GM12874 (cell line): ENCODE measurements around the gene PTPRD.

Source experiments
- CTCF ChIP-seq: IDR thresholded peaks from 2 replicates; pipeline ENCODE4 v1.5.1; 2011; ENCODE audit warnings: low read depth, mild to moderate bottlenecking, control low read depth, low read length, moderate library complexity; ENCODE audit not compliant: insufficient read depth

Gene PTPRD

GRCh38 chr9:8779478-8779877 lies 1833.3 kb downstream of the PTPRD start:
- TF ChIP-seq CTCF: no peak

GRCh38 chr9:8778356-8778755 lies 1834.4 kb downstream of the PTPRD start:
- no peak for TF ChIP-seq CTCF

- no peak for TF ChIP-seq CTCF
Measured at GRCh38 chr9:8772302-8772701, 1840.5 kb downstream of the PTPRD start.

GRCh38 chr9:8769153-8769552 lies 1843.6 kb downstream of the PTPRD start:
- no peak for TF ChIP-seq CTCF

- no peak for TF ChIP-seq CTCF
Measured at GRCh38 chr9:8766096-8766495, 1846.7 kb downstream of the PTPRD start.

GRCh38 chr9:8764051-8764450 lies 1848.8 kb downstream of the PTPRD start:
- TF ChIP-seq CTCF: no peak

GRCh38 chr9:8762479-8763085 lies 1850.2 kb downstream of the PTPRD start:
- TF ChIP-seq CTCF: no peak
